OCI-LY3 (cell line): Measurements from ENCODE around the gene ARVCF.

Source experiments
- EZH2phosphoT487 ChIP-seq: fragments of 200-600 bp; shearing (Covaris generic); IDR thresholded peaks from 2 replicates; pipeline ENCODE4 v1.6.1; 2018; ENCODE audit warnings: antibody characterized with exemption, mixed run types, low read depth
- TF ChIP-seq, protein P1 (sequence below): fragments of 200-600, 300-600 bp; sonication (generic); IDR thresholded peaks from 2 replicates; pipeline ENCODE4 v1.5.1; 2014; ENCODE audit warnings: antibody characterized with exemption, low read length, low read depth

GRCh38 chr22:19976671-19977070 lies 40.0 kb downstream of the ARVCF start:
- TF ChIP-seq, protein P1, sequence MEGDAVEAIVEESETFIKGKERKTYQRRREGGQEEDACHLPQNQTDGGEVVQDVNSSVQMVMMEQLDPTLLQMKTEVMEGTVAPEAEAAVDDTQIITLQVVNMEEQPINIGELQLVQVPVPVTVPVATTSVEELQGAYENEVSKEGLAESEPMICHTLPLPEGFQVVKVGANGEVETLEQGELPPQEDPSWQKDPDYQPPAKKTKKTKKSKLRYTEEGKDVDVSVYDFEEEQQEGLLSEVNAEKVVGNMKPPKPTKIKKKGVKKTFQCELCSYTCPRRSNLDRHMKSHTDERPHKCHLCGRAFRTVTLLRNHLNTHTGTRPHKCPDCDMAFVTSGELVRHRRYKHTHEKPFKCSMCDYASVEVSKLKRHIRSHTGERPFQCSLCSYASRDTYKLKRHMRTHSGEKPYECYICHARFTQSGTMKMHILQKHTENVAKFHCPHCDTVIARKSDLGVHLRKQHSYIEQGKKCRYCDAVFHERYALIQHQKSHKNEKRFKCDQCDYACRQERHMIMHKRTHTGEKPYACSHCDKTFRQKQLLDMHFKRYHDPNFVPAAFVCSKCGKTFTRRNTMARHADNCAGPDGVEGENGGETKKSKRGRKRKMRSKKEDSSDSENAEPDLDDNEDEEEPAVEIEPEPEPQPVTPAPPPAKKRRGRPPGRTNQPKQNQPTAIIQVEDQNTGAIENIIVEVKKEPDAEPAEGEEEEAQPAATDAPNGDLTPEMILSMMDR: no peak
- TF ChIP-seq EZH2phosphoT487: no peak
